Mesenchymal stem cell (in vitro differentiated cells and primary cell): Measurements from ENCODE around the gene OGFOD3.
"Not testable (repeated sequence)": the region's sequence is repeated elsewhere in the genome, so short reads cannot be mapped to it uniquely, and the experiment has no call there.

Source experiments
- DNase-seq: peaks from one replicate; pipeline ENCODE4 v3.0.0-alpha.2; 2013
- H2AFZ ChIP-seq: one replicate; pipeline ENCODE4 v1.6.1; 2013; ENCODE audit warnings: low read depth, mild to moderate bottlenecking, control low read depth, inconsistent platforms, low read length, moderate library complexity
- H2AK5ac ChIP-seq: 2 replicates; pipeline ENCODE4 v1.6.1; 2013; ENCODE audit warnings: low read length, moderate library complexity, mild to moderate bottlenecking, inconsistent platforms; ENCODE audit not compliant: severe bottlenecking
- H2BK120ac ChIP-seq: one replicate; pipeline ENCODE4 v1.6.1; 2013; ENCODE audit warnings: low read depth, mild to moderate bottlenecking, inconsistent platforms, low read length, moderate library complexity
- H2BK12ac ChIP-seq, 2 experiments: one replicate each; pipeline ENCODE4 v1.6.1; 2013; ENCODE audit warnings: inconsistent platforms in 2 of 2, low read length in 2 of 2, mild to moderate bottlenecking in 2 of 2, moderate library complexity in 2 of 2, control low read depth in 1 of 2
- H2BK15ac ChIP-seq: one replicate; pipeline ENCODE4 v1.6.1; 2013; ENCODE audit warnings: mild to moderate bottlenecking, low read depth, inconsistent platforms; ENCODE audit not compliant: poor library complexity, severe bottlenecking
- H2BK5ac ChIP-seq: 2 replicates; pipeline ENCODE4 v1.6.1; 2013; ENCODE audit warnings: low read depth, mild to moderate bottlenecking, low read length, control low read depth, inconsistent platforms; ENCODE audit not compliant: poor library complexity, severe bottlenecking
- H3K14ac ChIP-seq, 2 experiments: one replicate each; pipeline ENCODE4 v1.6.1; 2013; ENCODE audit warnings: inconsistent platforms in 2 of 2, low read length in 2 of 2, control low read depth in 1 of 2, mild to moderate bottlenecking in 1 of 2, moderate library complexity in 1 of 2
- H3K18ac ChIP-seq, 2 experiments: one replicate each; pipeline ENCODE4 v1.6.1; 2013; ENCODE audit warnings: inconsistent platforms in 2 of 2, low read length in 2 of 2, control low read depth in 1 of 2, low read depth in 1 of 2, mild to moderate bottlenecking in 1 of 2
- H3K23ac ChIP-seq, 2 experiments: one replicate each; pipeline ENCODE4 v1.6.1; 2013; ENCODE audit warnings: inconsistent platforms in 2 of 2, low read length in 2 of 2, mild to moderate bottlenecking in 2 of 2, moderate library complexity in 2 of 2, control low read depth in 1 of 2
- H3K27ac ChIP-seq: 2 replicates; pipeline ENCODE4 v1.5.1; 2013; ENCODE audit warnings: mild to moderate bottlenecking, moderate library complexity, low read length, control low read depth, inconsistent platforms; ENCODE audit not compliant: poor library complexity, severe bottlenecking
- H3K27me3 ChIP-seq, 2 experiments: 2 replicates each; pipeline versions ENCODE4 v1.6.1 to v1.7.0; 2013; ENCODE audit warnings: low read length in 2 of 2, mild to moderate bottlenecking in 2 of 2, moderate library complexity in 2 of 2, control low read depth in 1 of 2, inconsistent platforms in 1 of 2; ENCODE audit not compliant: control insufficient read depth in 1 of 2, insufficient read depth in 1 of 2
- H3K36me3 ChIP-seq, 2 experiments: 2 replicates each; pipeline versions ENCODE4 v1.6.1 to v1.7.0; 2013; ENCODE audit warnings: low read length in 2 of 2, control low read depth in 1 of 2, inconsistent platforms in 1 of 2, low read depth in 1 of 2, mild to moderate bottlenecking in 1 of 2; ENCODE audit not compliant: insufficient read depth in 2 of 2, control insufficient read depth in 1 of 2
- H3K4ac ChIP-seq, 2 experiments: one replicate each; pipeline ENCODE4 v1.6.1; 2013; ENCODE audit warnings: inconsistent platforms in 2 of 2, low read length in 2 of 2, mild to moderate bottlenecking in 2 of 2, moderate library complexity in 2 of 2, control low read depth in 1 of 2, low read depth in 1 of 2
- H3K4me1 ChIP-seq: 2 replicates; pipeline ENCODE4 v1.6.1; 2013; ENCODE audit warnings: low read depth, low read length, control low read depth; ENCODE audit not compliant: control insufficient read depth, insufficient read depth
- H3K4me2 ChIP-seq: 2 replicates; pipeline ENCODE4 v1.6.1; 2013; ENCODE audit warnings: low read length, mild to moderate bottlenecking, inconsistent platforms; ENCODE audit not compliant: poor library complexity, severe bottlenecking
- H3K4me3 ChIP-seq, 2 experiments: 2 replicates each; pipeline versions ENCODE4 v1.5.1 to v1.7.0; 2013; ENCODE audit warnings: low read length in 2 of 2, mild to moderate bottlenecking in 2 of 2, control low read depth in 1 of 2, low read depth in 1 of 2; ENCODE audit not compliant: insufficient read depth in 1 of 2
- H3K79me1 ChIP-seq: replicated peaks from 2 replicates; pipeline ENCODE4 v1.6.1; 2013; ENCODE audit warnings: mild to moderate bottlenecking, control low read depth, low read length, inconsistent platforms; ENCODE audit not compliant: poor library complexity, severe bottlenecking
- H3K9ac ChIP-seq: 2 replicates; pipeline ENCODE4 v1.7.0; 2013; ENCODE audit warnings: mild to moderate bottlenecking, low read length, moderate library complexity
- H3K9me3 ChIP-seq: 2 replicates; pipeline ENCODE4 v1.7.0; 2013; ENCODE audit warnings: mild to moderate bottlenecking, low read length; ENCODE audit not compliant: control insufficient read depth
- H4K8ac ChIP-seq: one replicate; pipeline ENCODE4 v1.6.1; 2013; ENCODE audit warnings: inconsistent platforms, mild to moderate bottlenecking, low read length, moderate library complexity
- H4K91ac ChIP-seq: one replicate; pipeline ENCODE4 v1.6.1; 2013; ENCODE audit warnings: mild to moderate bottlenecking, low read length, inconsistent platforms
- WGBS: methylation state at CpG from one replicate; pipeline ENCODE4 v1.1.7; 2013; ENCODE audit warnings: mixed read lengths; 5-methylcytosine and 5-hydroxymethylcytosine counted together

The OGFOD3 gene

GRCh38 chr17:82457073-82457928 lies 38.9 kb upstream of the OGFOD3 start:
- Histone ChIP-seq H3K9ac (peak overlapping the region; percentile 96), H3K14ac (no peak overlapping the region), H3K23ac (no peak overlapping the region), H3K4me1 (peaks cover 12% of the 10 kb centered on the region), H3K18ac (peak overlapping the region in 1 of 2 experiments; percentile 58), H2AFZ (no peak overlapping the region), H2AK5ac (no peak overlapping the region), H4K8ac (peak overlapping the region; percentile 35), H3K79me1 (peaks cover 15% of the 10 kb centered on the region), H2BK120ac (no peak overlapping the region), H2BK15ac (no peak overlapping the region), H3K27me3 (no peaks in the 10 kb centered on the region), H3K36me3 (peaks cover 18 to 20% of the 10 kb centered on the region in 2 experiments), H3K9me3 (no peaks in the 10 kb centered on the region), H3K27ac (peak overlapping the region; percentile 26), H3K4ac (peak overlapping the region in 1 of 2 experiments; percentile 12), H3K4me2 (no peak overlapping the region), H4K91ac (peak overlapping the region; percentile 37), H2BK12ac (peak overlapping the region in 1 of 2 experiments; percentile 38), H2BK5ac (no peak overlapping the region), H3K4me3 (peak overlapping the region in 1 of 2 experiments; percentile 95)
- 79% methylated on average over 10 of the region's 10 CpGs for WGBS
- peak; percentile 33 for DNase-seq

GRCh38 chr17:82453706-82454105 lies 35.3 kb upstream of the OGFOD3 start:
- H3K23ac ChIP-seq, H2AK5ac ChIP-seq, H3K14ac ChIP-seq, H3K9ac ChIP-seq, H3K27me3 ChIP-seq, H2AFZ ChIP-seq, H4K91ac ChIP-seq, H3K27ac ChIP-seq, H3K4ac ChIP-seq, H2BK12ac ChIP-seq, H4K8ac ChIP-seq, H2BK15ac ChIP-seq, H3K4me2 ChIP-seq, H3K9me3 ChIP-seq, H2BK5ac ChIP-seq, DNase-seq, H3K4me3 ChIP-seq, H3K36me3 ChIP-seq, H2BK120ac ChIP-seq, H3K18ac ChIP-seq: not testable (repeated sequence)
- H3K4me1 ChIP-seq: peaks cover 15% of the 10 kb centered on the region
- H3K79me1 ChIP-seq: peaks cover 14% of the 10 kb centered on the region
- 93% methylated on average over 20 of the region's 21 CpGs for WGBS

- not testable (repeated sequence) for H3K18ac ChIP-seq, H3K9ac ChIP-seq, H2BK5ac ChIP-seq, H3K9me3 ChIP-seq, DNase-seq, H2BK15ac ChIP-seq, H3K23ac ChIP-seq, H2AK5ac ChIP-seq, H3K14ac ChIP-seq, H2AFZ ChIP-seq, H3K4me3 ChIP-seq, H3K4me2 ChIP-seq, H3K27me3 ChIP-seq, H3K36me3 ChIP-seq, H4K91ac ChIP-seq, H3K4ac ChIP-seq, H4K8ac ChIP-seq, H2BK120ac ChIP-seq, H2BK12ac ChIP-seq, H3K27ac ChIP-seq
- H3K4me1 ChIP-seq: peaks cover 15% of the 10 kb centered on the region
- 64% methylated on average over 5 of the region's 7 CpGs for WGBS
- H3K79me1 ChIP-seq: peaks cover 14% of the 10 kb centered on the region
Observed at GRCh38 chr17:82453151-82453550, 34.8 kb upstream of the OGFOD3 start.

GRCh38 chr17:82452162-82452561 lies 33.8 kb upstream of the OGFOD3 start:
- no peak for DNase-seq
- H2BK120ac ChIP-seq: no peak overlapping the region
- no peak overlapping the region for H3K4me2 ChIP-seq
- H2AK5ac ChIP-seq: no peak overlapping the region
- no peak overlapping the region for H3K27ac ChIP-seq
- no peak overlapping the region for H3K23ac ChIP-seq
- H4K8ac ChIP-seq: no peak overlapping the region
- peaks cover 18% of the 10 kb centered on the region for H3K79me1 ChIP-seq
- no peak overlapping the region for H2BK5ac ChIP-seq
- whole genome bisulfite sequencing: 97% methylated on average over 3 of the region's 3 CpGs
- no peaks in the 10 kb centered on the region for H3K9me3 ChIP-seq
- peaks cover 6 to 10% of the 10 kb centered on the region in 2 experiments for H3K36me3 ChIP-seq
- peaks cover 13% of the 10 kb centered on the region for H3K4me1 ChIP-seq
- no peak overlapping the region for H2AFZ ChIP-seq
- H2BK15ac ChIP-seq: no peak overlapping the region
- H3K4me3 ChIP-seq: no peak overlapping the region
- H3K9ac ChIP-seq: no peak overlapping the region
- no peak overlapping the region for H3K14ac ChIP-seq
- no peak overlapping the region for H2BK12ac ChIP-seq
- H4K91ac ChIP-seq: no peak overlapping the region
- H3K4ac ChIP-seq: no peak overlapping the region
- no peaks in the 10 kb centered on the region for H3K27me3 ChIP-seq
- no peak overlapping the region for H3K18ac ChIP-seq
